Measurements from ENCODE around the gene ABCB8. TPM values are rescaled to one million over a fixed set of nuclear protein-coding genes. Genes with fewer than 3 reads are reported as not detected.
A peak's percentile ranks its signal among the peaks of the same experiment; 100 is the strongest.

Gene ABCB8
- total and polyA plus RNA-seq, 9 of the 15 experiments (the other 6 are each of a cell fraction or from before 2014, with no cell fraction given), result 7.6 to 106 (median 36.3) TPM

DNA sequence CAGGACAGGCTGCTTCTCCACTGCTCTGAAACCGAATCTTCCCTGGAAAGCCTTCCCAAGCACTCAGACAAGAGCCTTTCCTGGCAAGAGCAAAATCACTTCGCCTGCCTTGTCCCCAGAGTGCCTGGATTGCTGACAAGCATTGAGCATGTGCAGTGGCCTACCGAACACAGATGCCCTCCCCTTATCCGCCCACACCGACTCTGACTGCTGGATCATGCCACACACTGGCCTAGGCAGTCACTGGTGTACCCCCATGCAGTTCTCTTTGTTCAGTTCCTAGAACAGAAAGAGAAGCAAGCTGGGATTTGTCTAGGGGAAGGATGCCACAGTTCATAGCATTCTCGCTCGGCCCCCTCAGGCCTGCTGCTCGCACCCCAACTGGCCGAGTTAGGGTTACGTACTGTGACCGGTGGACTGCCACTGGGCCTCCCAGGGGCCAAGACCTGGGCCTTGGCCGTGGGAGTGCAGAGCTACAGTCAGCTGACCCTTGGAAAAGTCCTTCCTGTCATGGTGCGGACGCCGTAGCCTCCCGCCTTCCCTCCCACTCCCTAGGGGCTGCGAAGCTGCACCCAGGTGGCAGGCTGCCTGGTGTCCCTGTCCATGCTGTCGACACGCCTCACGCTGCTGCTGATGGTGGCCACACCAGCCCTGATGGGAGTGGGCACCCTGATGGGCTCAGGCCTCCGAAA lies 6.9 kb downstream of the ABCB8 start (continued):
- TF ChIP-seq, protein P1, sequence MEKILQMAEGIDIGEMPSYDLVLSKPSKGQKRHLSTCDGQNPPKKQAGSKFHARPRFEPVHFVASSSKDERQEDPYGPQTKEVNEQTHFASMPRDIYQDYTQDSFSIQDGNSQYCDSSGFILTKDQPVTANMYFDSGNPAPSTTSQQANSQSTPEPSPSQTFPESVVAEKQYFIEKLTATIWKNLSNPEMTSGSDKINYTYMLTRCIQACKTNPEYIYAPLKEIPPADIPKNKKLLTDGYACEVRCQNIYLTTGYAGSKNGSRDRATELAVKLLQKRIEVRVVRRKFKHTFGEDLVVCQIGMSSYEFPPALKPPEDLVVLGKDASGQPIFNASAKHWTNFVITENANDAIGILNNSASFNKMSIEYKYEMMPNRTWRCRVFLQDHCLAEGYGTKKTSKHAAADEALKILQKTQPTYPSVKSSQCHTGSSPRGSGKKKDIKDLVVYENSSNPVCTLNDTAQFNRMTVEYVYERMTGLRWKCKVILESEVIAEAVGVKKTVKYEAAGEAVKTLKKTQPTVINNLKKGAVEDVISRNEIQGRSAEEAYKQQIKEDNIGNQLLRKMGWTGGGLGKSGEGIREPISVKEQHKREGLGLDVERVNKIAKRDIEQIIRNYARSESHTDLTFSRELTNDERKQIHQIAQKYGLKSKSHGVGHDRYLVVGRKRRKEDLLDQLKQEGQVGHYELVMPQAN (IDR thresholded peaks at IDR 0.05; ENCODE audit: borderline replicate concordance), result no peak
- TF ChIP-seq, protein P2, sequence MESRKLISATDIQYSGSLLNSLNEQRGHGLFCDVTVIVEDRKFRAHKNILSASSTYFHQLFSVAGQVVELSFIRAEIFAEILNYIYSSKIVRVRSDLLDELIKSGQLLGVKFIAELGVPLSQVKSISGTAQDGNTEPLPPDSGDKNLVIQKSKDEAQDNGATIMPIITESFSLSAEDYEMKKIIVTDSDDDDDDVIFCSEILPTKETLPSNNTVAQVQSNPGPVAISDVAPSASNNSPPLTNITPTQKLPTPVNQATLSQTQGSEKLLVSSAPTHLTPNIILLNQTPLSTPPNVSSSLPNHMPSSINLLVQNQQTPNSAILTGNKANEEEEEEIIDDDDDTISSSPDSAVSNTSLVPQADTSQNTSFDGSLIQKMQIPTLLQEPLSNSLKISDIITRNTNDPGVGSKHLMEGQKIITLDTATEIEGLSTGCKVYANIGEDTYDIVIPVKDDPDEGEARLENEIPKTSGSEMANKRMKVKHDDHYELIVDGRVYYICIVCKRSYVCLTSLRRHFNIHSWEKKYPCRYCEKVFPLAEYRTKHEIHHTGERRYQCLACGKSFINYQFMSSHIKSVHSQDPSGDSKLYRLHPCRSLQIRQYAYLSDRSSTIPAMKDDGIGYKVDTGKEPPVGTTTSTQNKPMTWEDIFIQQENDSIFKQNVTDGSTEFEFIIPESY (CRISPR knock-in tag; IDR thresholded peaks at IDR 0.05), result no peak
- TF ChIP-seq KDM4B (IDR thresholded peaks at IDR 0.05; ENCODE audit: borderline replicate concordance in 2 of 2, low read depth in 1 of 2) (no peak), TARDBP (IDR thresholded peaks at IDR 0.05) (no peak), SREBF1 (IDR thresholded peaks at IDR 0.05; ENCODE audit: borderline replicate concordance, low read depth, low read length) (no peak)

DNA sequence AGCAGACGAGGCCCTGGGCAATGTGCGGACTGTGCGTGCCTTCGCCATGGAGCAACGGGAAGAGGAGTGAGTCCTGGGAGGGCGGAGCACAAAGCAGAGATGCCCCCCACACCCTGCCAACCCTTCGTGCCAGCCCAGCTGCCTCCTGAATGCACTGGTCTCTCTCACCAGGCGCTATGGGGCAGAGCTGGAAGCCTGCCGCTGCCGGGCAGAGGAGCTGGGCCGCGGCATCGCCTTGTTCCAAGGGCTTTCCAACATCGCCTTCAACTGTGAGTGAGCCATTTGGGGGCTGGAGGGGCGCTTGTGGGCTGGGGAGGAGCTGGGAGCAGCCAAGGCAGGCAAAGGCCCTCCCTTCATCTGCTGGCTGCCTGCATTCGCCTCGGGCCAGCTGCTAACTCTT lies 7.7 kb downstream of the ABCB8 start:
- Histone ChIP-seq H3K27ac (ENCODE audit: extremely low read depth, low read depth, low read length) (no peak overlapping the region), H3K9ac (ENCODE audit: insufficient read depth in 1 of 2, low read depth in 2 of 2, low read length in 2 of 2) (no peak overlapping the region; a peak in 1 of 4 replicates), H3K4me1 (replicated peaks in 1 of 2; ENCODE audit: control insufficient read depth in 2 of 2, insufficient read depth in 2 of 2, low read length in 2 of 2) (peaks cover 24 to 69% of the 10 kb centered on the region in 2 experiments), H3K79me2 (ENCODE audit: control insufficient read depth, insufficient read depth, low read length) (peaks cover 12% of the 10 kb centered on the region), H3K36me3 (ENCODE audit: control insufficient read depth, insufficient read depth, low read length) (peaks cover 68% of the 10 kb centered on the region; the same call in 2 of the 3 replicates), H3K27me3 (ENCODE audit: control insufficient read depth in 2 of 2, insufficient read depth in 2 of 2, low read length in 2 of 2) (no peaks in the 10 kb centered on the region), H3K9me3 (replicated peaks; ENCODE audit: control insufficient read depth, insufficient read depth, low read depth, low read length) (no peaks in the 10 kb centered on the region), H3K4me3 (no peak overlapping the region), H3K9me1 (ENCODE audit: control insufficient read depth, insufficient read depth, low read length) (peaks cover 10% of the 10 kb centered on the region), H4K20me1 (replicated peaks; ENCODE audit: control insufficient read depth, insufficient read depth, low read length) (peaks cover 10% of the 10 kb centered on the region), H2AFZ (ENCODE audit: low read depth, low read length) (no peak overlapping the region), H3K4me2 (ENCODE audit: insufficient read depth, low read length) (no peak overlapping the region)
- intact Hi-C loops (cut with micrococcal nuclease) (no loop called here), in situ Hi-C loops (cut with MboI) (no loop called here)
- CTCF ChIA-PET (ENCODE audit: low intra/inter-chr PET ratio), result no interaction called here
- no peak for DNase-seq (ENCODE audit: extremely low read depth in 1 of 4, low spot score in 3 of 4)
- FAIRE-seq, result no peak
- TF ChIP-seq POLR2G (IDR thresholded peaks at IDR 0.05; ENCODE audit: low read depth, low read length), result 0 out of 2 replicates have a peak, but pooled peaks have one; percentile 13
- no peak for TF ChIP-seq ZBTB7A (IDR thresholded peaks at IDR 0.05; ENCODE audit: borderline replicate concordance, control insufficient read depth, low read depth, low read length)
- 90% methylated on average over 17 of the region's 17 CpGs for WGBS (ENCODE audit: insufficient coverage, low coverage, missing lambda C conversion rate)
- ATAC-seq, result no peak
- no TSS peak for BruUV-seq (replicated peaks)
- POLR2A ChIA-PET, result interaction anchor here (0.6 to 1.0 kb wide), 3 partner anchors 10 to 633 kb away, joined by 3 read pairs; no protein-coding TSS in a partner anchor

Data from K562 (cell line).